Measurements from ENCODE around the gene NECAP2. TPM values are rescaled to one million over a fixed set of nuclear protein-coding genes. Genes with fewer than 3 reads are reported as not detected.

The NECAP2 gene
- total and polyA plus RNA-seq, 2 of the 4 experiments (the other 2 are of a cell fraction): 80.5 to 85.1 TPM

DNA sequence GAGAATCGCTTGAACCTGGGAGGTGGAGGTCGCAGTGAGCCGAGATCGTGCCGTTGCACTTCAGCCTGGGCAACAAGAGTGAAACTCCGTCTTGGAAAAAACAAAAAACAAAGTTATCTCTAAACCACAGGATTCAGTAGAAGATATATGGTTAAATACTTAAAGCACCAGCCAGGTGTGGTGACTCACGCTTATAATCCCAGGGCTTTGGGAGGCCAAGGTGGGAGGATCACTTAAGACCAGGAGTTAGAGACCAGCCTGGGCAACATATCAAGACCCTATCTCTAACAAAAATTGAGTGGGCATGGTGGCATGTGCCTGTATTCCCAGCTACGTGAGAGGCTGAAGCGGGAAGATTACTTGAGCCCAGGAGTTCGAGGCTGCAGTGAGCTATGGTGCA, 5.6 kb downstream of the NECAP2 start:
- no CpG with 5 or more reads among the region's 10 CpGs for WGBS, 2 experiments (ENCODE audit: extremely low coverage in 2 of 2, insufficient read length in 1 of 2)
- H3K27ac ChIP-seq (ENCODE audit: insufficient read depth, low read length): no peak overlapping the region
- peaks cover 38% of the 10 kb centered on the region; the same call in 1 of the 2 replicates for H4K20me1 ChIP-seq (ENCODE audit: insufficient read depth, low read length)
- TF ChIP-seq MAZ (IDR thresholded peaks at IDR 0.05; ENCODE audit: borderline replicate concordance, low read depth, low read length): no peak
- no peak for TF ChIP-seq SMC3 (IDR thresholded peaks at IDR 0.05; ENCODE audit: low read depth, low read length)
- TF ChIP-seq, protein P1, sequence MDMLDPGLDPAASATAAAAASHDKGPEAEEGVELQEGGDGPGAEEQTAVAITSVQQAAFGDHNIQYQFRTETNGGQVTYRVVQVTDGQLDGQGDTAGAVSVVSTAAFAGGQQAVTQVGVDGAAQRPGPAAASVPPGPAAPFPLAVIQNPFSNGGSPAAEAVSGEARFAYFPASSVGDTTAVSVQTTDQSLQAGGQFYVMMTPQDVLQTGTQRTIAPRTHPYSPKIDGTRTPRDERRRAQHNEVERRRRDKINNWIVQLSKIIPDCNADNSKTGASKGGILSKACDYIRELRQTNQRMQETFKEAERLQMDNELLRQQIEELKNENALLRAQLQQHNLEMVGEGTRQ (IDR thresholded peaks at IDR 0.05; ENCODE audit: low read depth, low read length): no peak
- no peak for TF ChIP-seq NFE2L2 (IDR thresholded peaks at IDR 0.05; ENCODE audit: low read depth, low read length)
- no peak for TF ChIP-seq ELK1 (IDR thresholded peaks at IDR 0.05; ENCODE audit: borderline replicate concordance, low read depth, low read length)
- TF ChIP-seq, protein P2, sequence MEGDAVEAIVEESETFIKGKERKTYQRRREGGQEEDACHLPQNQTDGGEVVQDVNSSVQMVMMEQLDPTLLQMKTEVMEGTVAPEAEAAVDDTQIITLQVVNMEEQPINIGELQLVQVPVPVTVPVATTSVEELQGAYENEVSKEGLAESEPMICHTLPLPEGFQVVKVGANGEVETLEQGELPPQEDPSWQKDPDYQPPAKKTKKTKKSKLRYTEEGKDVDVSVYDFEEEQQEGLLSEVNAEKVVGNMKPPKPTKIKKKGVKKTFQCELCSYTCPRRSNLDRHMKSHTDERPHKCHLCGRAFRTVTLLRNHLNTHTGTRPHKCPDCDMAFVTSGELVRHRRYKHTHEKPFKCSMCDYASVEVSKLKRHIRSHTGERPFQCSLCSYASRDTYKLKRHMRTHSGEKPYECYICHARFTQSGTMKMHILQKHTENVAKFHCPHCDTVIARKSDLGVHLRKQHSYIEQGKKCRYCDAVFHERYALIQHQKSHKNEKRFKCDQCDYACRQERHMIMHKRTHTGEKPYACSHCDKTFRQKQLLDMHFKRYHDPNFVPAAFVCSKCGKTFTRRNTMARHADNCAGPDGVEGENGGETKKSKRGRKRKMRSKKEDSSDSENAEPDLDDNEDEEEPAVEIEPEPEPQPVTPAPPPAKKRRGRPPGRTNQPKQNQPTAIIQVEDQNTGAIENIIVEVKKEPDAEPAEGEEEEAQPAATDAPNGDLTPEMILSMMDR (conservative IDR thresholded peaks at IDR 0.05; ENCODE audit: low read depth, low read length): no peak
- no peak for TF ChIP-seq BHLHE40 (IDR thresholded peaks at IDR 0.05; ENCODE audit: low read depth, low read length)
- no peak for TF ChIP-seq MXI1 (IDR thresholded peaks at IDR 0.05; ENCODE audit: borderline replicate concordance, low read depth, low read length)
- no peak for TF ChIP-seq MAFK (IDR thresholded peaks at IDR 0.05; ENCODE audit: low read depth, low read length)
- TF ChIP-seq CHD1 (IDR thresholded peaks at IDR 0.05; ENCODE audit: low read depth, low read length): no peak
- TF ChIP-seq POLR2A (IDR thresholded peaks at IDR 0.05; ENCODE audit: low read depth, low read length): no peak
- no peak for TF ChIP-seq RAD21 (IDR thresholded peaks at IDR 0.05; ENCODE audit: low read length)
- TF ChIP-seq RFX5 (IDR thresholded peaks at IDR 0.05; ENCODE audit: low read depth, low read length): no peak
- no peak for TF ChIP-seq RCOR1 (IDR thresholded peaks at IDR 0.05; ENCODE audit: insufficient replicate concordance, low read length)
- TF ChIP-seq FOS (IDR thresholded peaks at IDR 0.05; ENCODE audit: low read depth, low read length): no peak
- no peak overlapping the region for H3K56ac ChIP-seq (ENCODE audit: extremely low read depth, insufficient read depth, low read length)
- ChIA-PET POLR2A (ENCODE audit: unreplicated experiment) (interaction anchor here (0.6 kb wide), 1 partner anchor 83 kb away, joined by 3 read pairs; no protein-coding TSS in a partner anchor), CTCF (no interaction called here)
- no peak overlapping the region for H4K5ac ChIP-seq (ENCODE audit: low read depth, low read length)
- peaks cover 9% of the 10 kb centered on the region; the same call in 1 of the 2 replicates for H3K9me1 ChIP-seq (ENCODE audit: insufficient read depth, low read length)
- H3K4ac ChIP-seq (ENCODE audit: low read depth, low read length): no peak overlapping the region
- H4K8ac ChIP-seq (ENCODE audit: low read depth in 2 of 2, low read length in 2 of 2): no peak overlapping the region
- no peaks in the 10 kb centered on the region for H3K27me3 ChIP-seq (ENCODE audit: control insufficient read depth, insufficient read depth, low read length)
- H3K4me3 ChIP-seq (ENCODE audit: insufficient read depth, low read depth, low read length): no peak overlapping the region
- BruUV-seq (replicated peaks): no TSS peak
- H2BK20ac ChIP-seq (ENCODE audit: low read depth, low read length): no peak overlapping the region
- no peak overlapping the region for H3K23ac ChIP-seq (ENCODE audit: low read depth, low read length)
- no peak overlapping the region for H3K4me2 ChIP-seq (ENCODE audit: low read depth, low read length)
- H2AFZ ChIP-seq (replicated peaks; ENCODE audit: low read length, poor library complexity): no peak overlapping the region
- H2BK120ac ChIP-seq (ENCODE audit: low read depth, low read length): no peak overlapping the region
- ATAC-seq (ENCODE audit: low read depth) (no peak), DNase-seq (no peak)
- H3K14ac ChIP-seq (replicated peaks; ENCODE audit: low read depth, low read length): no peak overlapping the region
- H3K4me1 ChIP-seq (ENCODE audit: control insufficient read depth, insufficient read depth, low read length): peaks cover 2% of the 10 kb centered on the region
- dilution Hi-C loops (cut with HindIII; ENCODE audit: low sequenced_read_pairs, unreplicated experiment): no loop called here
- H2AK9ac ChIP-seq (replicated peaks; ENCODE audit: low read depth, low read length, poor library complexity): no peak overlapping the region
- H4K91ac ChIP-seq (ENCODE audit: insufficient read depth, low read depth, low read length): no peak overlapping the region
- H3K9me3 ChIP-seq (ENCODE audit: control insufficient read depth, insufficient read depth, low read length): no peaks in the 10 kb centered on the region
- no peak overlapping the region for H3K9ac ChIP-seq (ENCODE audit: low read depth, low read length)
- in situ Hi-C loops (cut with MboI; ENCODE audit: low sequenced_read_pairs): no loop called here
- intact Hi-C loops (cut with micrococcal nuclease): no loop called here
- H2BK5ac ChIP-seq (ENCODE audit: low read depth, low read length, poor library complexity, severe bottlenecking): no peak overlapping the region
- no peak overlapping the region for H2BK15ac ChIP-seq (ENCODE audit: low read depth, low read length)
- peaks cover 60% of the 10 kb centered on the region for H3K36me3 ChIP-seq (ENCODE audit: control insufficient read depth, insufficient read depth, low read length)
- no peak overlapping the region for H3K18ac ChIP-seq (ENCODE audit: low read depth, low read length)
- H2AK5ac ChIP-seq (ENCODE audit: low read depth, low read length): no peak overlapping the region
- peaks cover 34 to 89% of the 10 kb centered on the region in 2 experiments for H3K79me1 ChIP-seq (ENCODE audit: low read depth in 1 of 2, low read length in 2 of 2)
